GM18861 (cell line): ENCODE data around the gene TNNT1.
"Not testable (repeated sequence)": the region's sequence is repeated elsewhere in the genome, so short reads cannot be mapped to it uniquely, and the experiment has no call there.

Experiments used
- ATAC-seq: cut with Tn5 transposase; IDR thresholded peaks from one replicate; pipeline ENCODE4 v1.9.1; 2021; ENCODE audit not compliant: unreplicated experiment

The TNNT1 gene

GRCh38 chr19:55112777-55113569, 36.0 kb downstream of the TNNT1 start:
- ATAC-seq = no peak

GRCh38 chr19:55112246-55112776, 36.7 kb downstream of the TNNT1 start:
- ATAC-seq = no peak

- ATAC-seq = no peak
These were observed 37.7 kb downstream of the TNNT1 start for GRCh38 chr19:55111238-55111831.

GRCh38 chr19:55109527-55110291, 39.3 kb downstream of the TNNT1 start:
- no peak for ATAC-seq

GRCh38 chr19:55107252-55107651, 41.8 kb downstream of the TNNT1 start:
- ATAC-seq = not testable (repeated sequence)

- ATAC-seq = no peak
These were observed 42.4 kb downstream of the TNNT1 start for GRCh38 chr19:55106591-55106990.

GRCh38 chr19:55105237-55105636, 43.8 kb downstream of the TNNT1 start:
- no peak for ATAC-seq

- no peak for ATAC-seq
These were observed 45.8 kb downstream of the TNNT1 start for GRCh38 chr19:55103190-55103589.

GRCh38 chr19:55101261-55101660, 47.7 kb downstream of the TNNT1 start:
- no peak for ATAC-seq

GRCh38 chr19:55099557-55100506, 49.2 kb downstream of the TNNT1 start:
- no peak for ATAC-seq

- ATAC-seq = no peak
These were observed 50.1 kb downstream of the TNNT1 start for GRCh38 chr19:55098716-55099556.

GRCh38 chr19:55097864-55098715, 50.9 kb downstream of the TNNT1 start:
- ATAC-seq = no peak

GRCh38 chr19:55096061-55096701, 52.8 kb downstream of the TNNT1 start:
- no peak for ATAC-seq

- ATAC-seq = no peak
These were observed 53.5 kb downstream of the TNNT1 start for GRCh38 chr19:55095260-55096060.

GRCh38 chr19:55094456-55095259, 54.3 kb downstream of the TNNT1 start:
- no peak for ATAC-seq
